Neuronal stem cell (in vitro differentiated cells): Measurements from ENCODE around the gene DNAH17.

Experiments
- DNase-seq: peaks from one replicate; pipeline ENCODE4 v3.0.0-alpha.2; 2013; ENCODE audit warnings: low spot score
- H2AFZ ChIP-seq: one replicate; pipeline ENCODE4 v1.6.1; 2013; ENCODE audit warnings: mild to moderate bottlenecking, low read length, inconsistent platforms
- H2AK5ac ChIP-seq: 2 replicates; pipeline ENCODE4 v1.6.1; 2013; ENCODE audit warnings: low read depth, mild to moderate bottlenecking, inconsistent platforms, low read length, moderate library complexity, mixed read lengths
- H2BK120ac ChIP-seq: 2 replicates; pipeline ENCODE4 v1.6.1; 2013; ENCODE audit warnings: low read depth, mild to moderate bottlenecking, inconsistent platforms, low read length, moderate library complexity, mixed read lengths
- H2BK12ac ChIP-seq: one replicate; pipeline ENCODE4 v1.6.1; 2013; ENCODE audit warnings: low read length, inconsistent platforms
- H2BK15ac ChIP-seq: 2 replicates; pipeline ENCODE4 v1.6.1; 2013; ENCODE audit warnings: mild to moderate bottlenecking, low read length, inconsistent platforms, mixed read lengths
- H2BK5ac ChIP-seq: one replicate; pipeline ENCODE4 v1.6.1; 2013; ENCODE audit warnings: inconsistent platforms, mild to moderate bottlenecking, low read length, moderate library complexity
- H3K14ac ChIP-seq: one replicate; pipeline ENCODE4 v1.6.1; 2013; ENCODE audit warnings: low read length, inconsistent platforms
- H3K18ac ChIP-seq: 2 replicates; pipeline ENCODE4 v1.6.1; 2013; ENCODE audit warnings: low read length, inconsistent platforms
- H3K23ac ChIP-seq: 2 replicates; pipeline ENCODE4 v1.6.1; 2013; ENCODE audit warnings: low read depth, mild to moderate bottlenecking, mixed read lengths, low read length, inconsistent platforms; ENCODE audit not compliant: poor library complexity
- H3K27ac ChIP-seq: replicated peaks from 3 replicates; pipeline ENCODE4 v1.5.1; 2013; ENCODE audit warnings: low read length, inconsistent platforms
- H3K27me3 ChIP-seq, 3 experiments: 2 replicates each; pipeline ENCODE4 v1.6.1; 2013; ENCODE audit warnings: low read length in 3 of 3, mild to moderate bottlenecking in 2 of 3, inconsistent platforms in 1 of 3, low read depth in 1 of 3, mixed read lengths in 1 of 3, moderate library complexity in 1 of 3; ENCODE audit not compliant: control insufficient read depth in 3 of 3, insufficient read depth in 3 of 3
- H3K36me3 ChIP-seq, 2 donors: replicated peaks in 1 of 2; 2 replicates each; pipeline ENCODE4 v1.6.1; 2013; ENCODE audit warnings: low read length in 2 of 2; ENCODE audit not compliant: control insufficient read depth in 2 of 2, insufficient read depth in 2 of 2
- H3K4ac ChIP-seq: 2 replicates; pipeline ENCODE4 v1.6.1; 2013; ENCODE audit warnings: inconsistent platforms, mild to moderate bottlenecking, low read length, moderate library complexity
- H3K4me1 ChIP-seq, 2 donors: 1 replicate in 1 of 2; 2 replicates in 1 of 2; pipeline ENCODE4 v1.6.1; 2013; ENCODE audit warnings: low read length in 2 of 2, low read depth in 1 of 2; ENCODE audit not compliant: control insufficient read depth in 2 of 2, insufficient read depth in 1 of 2
- H3K4me2 ChIP-seq: one replicate; pipeline ENCODE4 v1.6.1; 2013; ENCODE audit warnings: mild to moderate bottlenecking, low read length, inconsistent platforms; ENCODE audit not compliant: insufficient read depth, poor library complexity, severe bottlenecking
- H3K4me3 ChIP-seq, 2 donors: 2 replicates each; pipeline ENCODE4 v1.5.1; 2013; ENCODE audit warnings: low read length in 2 of 2, mild to moderate bottlenecking in 2 of 2, inconsistent platforms in 1 of 2, moderate library complexity in 1 of 2
- H3K79me1 ChIP-seq: one replicate; pipeline ENCODE4 v1.6.1; 2013; ENCODE audit warnings: low read depth, mild to moderate bottlenecking, inconsistent platforms, low read length, moderate library complexity
- H3K9ac ChIP-seq: one replicate; pipeline ENCODE4 v1.6.1; 2013; ENCODE audit warnings: mild to moderate bottlenecking, low read depth, low read length, inconsistent platforms; ENCODE audit not compliant: poor library complexity
- H3K9me3 ChIP-seq, 2 donors: replicated peaks in 1 of 2; 2 replicates each; pipeline versions ENCODE3 to v1.6.1; 2013; ENCODE audit warnings: low read length in 2 of 2, mild to moderate bottlenecking in 2 of 2, inconsistent platforms in 1 of 2, low read depth in 1 of 2, mixed read lengths in 1 of 2, moderate library complexity in 1 of 2; ENCODE audit not compliant: control insufficient read depth in 2 of 2, insufficient read depth in 1 of 2
- H4K8ac ChIP-seq: one replicate; pipeline ENCODE4 v1.6.1; 2013; ENCODE audit warnings: low read depth, mild to moderate bottlenecking, inconsistent platforms, low read length, moderate library complexity
- H4K91ac ChIP-seq: one replicate; pipeline ENCODE4 v1.6.1; 2013; ENCODE audit warnings: low read length, low read depth, mild to moderate bottlenecking, inconsistent platforms; ENCODE audit not compliant: poor library complexity
- WGBS, 2 donors: extraction: QIAGEN DNeasy Blood & Tissue Kit; methylation state at CpG; one replicate each; pipeline ENCODE4 v1.1.7; 2013; ENCODE audit warnings: missing lambda C conversion rate in 2 of 2, mixed read lengths in 1 of 2; ENCODE audit not compliant: insufficient read length in 2 of 2, insufficient replicate concordance in 1 of 2; ENCODE audit errors: extremely low coverage in 2 of 2; 5-methylcytosine and 5-hydroxymethylcytosine counted together

The DNAH17 gene

DNA sequence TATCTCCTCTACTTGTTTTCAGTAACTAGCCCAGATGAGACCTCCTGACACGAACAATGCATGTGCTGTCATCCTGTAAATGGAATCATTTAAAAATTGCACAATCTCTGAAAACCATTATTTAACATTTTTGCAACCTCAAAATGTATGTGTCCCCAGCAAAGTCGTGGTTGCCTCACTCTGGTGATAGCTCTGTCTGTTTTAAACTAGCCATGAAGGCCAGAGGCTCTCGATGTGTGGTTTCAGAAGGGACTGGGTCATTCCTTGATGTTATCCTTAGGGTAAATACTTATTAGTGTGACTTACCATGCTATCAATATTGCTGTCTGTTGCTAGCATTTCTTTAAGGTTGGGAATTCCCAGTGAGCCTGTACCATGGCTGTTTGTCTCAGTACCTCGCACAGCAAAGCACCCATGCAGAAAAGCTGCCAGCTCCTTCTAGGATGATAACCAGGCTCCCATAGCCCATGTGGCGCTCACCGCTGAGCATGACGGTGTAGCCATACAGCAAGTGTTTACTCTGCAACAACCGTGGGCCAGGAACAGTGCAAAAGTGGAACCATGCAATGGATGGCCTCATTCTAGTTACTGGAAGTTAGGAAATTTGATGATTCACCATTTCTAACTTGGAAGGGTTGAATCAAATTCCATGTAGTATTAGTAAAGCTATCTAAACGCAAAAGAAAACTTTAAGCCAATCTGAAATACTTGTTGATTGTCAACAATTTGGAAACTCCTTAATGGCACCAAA, 201.6 kb downstream of the DNAH17 start:
- Histone ChIP-seq H3K23ac (no peak overlapping the region), H3K18ac (peak overlapping the region; percentile 90), H2BK12ac (peak overlapping the region; percentile 51), H3K9me3 (no peaks in the 10 kb centered on the region), H4K8ac (no peak overlapping the region), H2BK15ac (peak overlapping the region; percentile 18), H3K4me2 (peak overlapping the region; percentile 14), H3K27me3 (no peaks in the 10 kb centered on the region), H3K4me1 (peaks cover 27 to 43% of the 10 kb centered on the region in 2 donors), H2AFZ (peak overlapping the region; percentile 81), H2BK120ac (no peak overlapping the region), H3K4ac (no peak overlapping the region), H3K27ac (peak overlapping the region; percentile 97), H4K91ac (peak overlapping the region; percentile 47), H3K79me1 (peaks cover 5% of the 10 kb centered on the region), H3K36me3 (peaks cover 0 to 8% of the 10 kb centered on the region in 2 donors), H3K14ac (no peak overlapping the region), H3K4me3 (peak overlapping the region in 1 of 2 donors; percentile 56), H2AK5ac (peak overlapping the region; percentile 41), H2BK5ac (no peak overlapping the region), H3K9ac (no peak overlapping the region)
- WGBS, 2 donors, result no CpG with 5 or more reads among the region's 9 CpGs
- DNase-seq, result no peak

DNA sequence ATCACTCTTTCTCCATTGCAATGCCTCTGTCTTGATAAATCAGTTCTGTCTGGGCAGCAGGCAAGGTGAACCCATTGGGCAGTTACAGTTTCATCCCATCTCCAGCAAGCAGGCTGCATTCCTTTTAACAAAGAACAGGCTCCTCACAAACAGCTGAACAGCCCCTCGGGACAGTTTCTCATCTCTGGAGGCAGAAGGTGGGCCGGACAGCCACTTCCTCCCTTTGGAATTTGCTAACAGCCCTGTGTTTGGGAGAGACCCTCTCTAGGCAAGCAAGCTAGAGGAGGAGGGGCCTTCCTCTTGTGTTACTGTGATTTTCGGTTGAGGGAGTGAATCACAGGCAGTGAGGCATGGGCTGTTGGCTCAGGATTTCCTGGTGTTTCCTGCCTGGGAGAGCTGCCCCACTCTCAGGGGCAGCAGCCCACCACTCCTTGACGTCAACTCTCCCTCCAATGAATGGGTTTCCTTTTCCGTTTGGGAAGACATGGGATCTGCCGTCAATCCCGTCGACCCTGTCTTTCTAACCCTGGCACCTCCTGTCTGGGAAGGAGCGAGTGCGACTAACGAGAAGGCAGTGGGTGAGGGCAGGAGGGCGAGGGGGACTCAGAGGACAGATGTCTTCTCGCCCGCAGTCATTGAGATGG, 202.4 kb downstream of the DNAH17 start:
- no CpG with 5 or more reads among the region's 14 CpGs for WGBS, 2 donors
- peak; percentile 75 for DNase-seq

DNA sequence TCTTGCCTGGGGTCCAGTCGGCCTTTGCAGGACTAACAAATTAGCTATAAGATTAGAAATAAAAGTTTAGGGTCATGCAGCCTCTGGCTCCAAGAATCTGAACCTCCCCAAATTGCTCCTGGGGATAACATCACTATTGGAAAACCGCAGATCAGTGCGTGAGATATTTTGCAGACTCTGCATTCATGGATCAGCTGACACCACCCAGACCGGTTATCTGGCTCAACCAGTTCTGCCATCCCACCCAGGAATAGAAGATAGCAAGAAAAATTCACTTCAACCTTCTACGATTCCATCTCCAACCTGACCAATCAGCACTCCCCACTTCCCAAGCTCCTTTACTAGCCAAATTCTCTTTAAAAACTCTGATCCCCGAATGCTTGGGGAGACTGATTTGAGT, 203.0 kb downstream of the DNAH17 start:
- Histone ChIP-seq H4K8ac (no peak overlapping the region), H3K9me3 (no peaks in the 10 kb centered on the region), H3K36me3 (no peaks in the 10 kb centered on the region), H3K23ac (no peak overlapping the region), H2BK12ac (no peak overlapping the region), H3K79me1 (peaks cover 5% of the 10 kb centered on the region), H2BK5ac (no peak overlapping the region), H2AK5ac (no peak overlapping the region), H2AFZ (peak overlapping the region; percentile 81), H2BK15ac (no peak overlapping the region), H3K27me3 (no peaks in the 10 kb centered on the region), H2BK120ac (no peak overlapping the region), H3K18ac (peak overlapping the region; percentile 54), H3K4me3 (no peak overlapping the region), H3K4ac (no peak overlapping the region), H3K27ac (peak overlapping the region; percentile 97), H3K4me1 (peaks cover 35 to 46% of the 10 kb centered on the region in 2 donors), H3K9ac (no peak overlapping the region), H3K14ac (no peak overlapping the region), H4K91ac (no peak overlapping the region), H3K4me2 (no peak overlapping the region)
- WGBS, 2 donors, result no CpG with 5 or more reads among the region's 6 CpGs
- no peak for DNase-seq

More for the DNA sequence above, 202.4 kb downstream of the DNAH17 start:
- Histone ChIP-seq H3K14ac (no peak overlapping the region), H2BK5ac (no peak overlapping the region), H2AK5ac (peak overlapping the region; percentile 44), H3K18ac (peak overlapping the region; percentile 93), H3K27ac (peak overlapping the region; percentile 97), H3K4me1 (peaks cover 32 to 44% of the 10 kb centered on the region in 2 donors), H2AFZ (peak overlapping the region; percentile 81), H4K91ac (peak overlapping the region; percentile 73), H3K23ac (no peak overlapping the region), H3K4me3 (no peak overlapping the region), H3K4me2 (peak overlapping the region; percentile 14), H2BK15ac (no peak overlapping the region), H3K79me1 (peaks cover 5% of the 10 kb centered on the region), H3K4ac (peak overlapping the region; percentile 7), H3K9me3 (no peaks in the 10 kb centered on the region), H4K8ac (peak overlapping the region; percentile 5), H2BK12ac (peak overlapping the region; percentile 18), H3K27me3 (no peaks in the 10 kb centered on the region), H2BK120ac (no peak overlapping the region), H3K36me3 (peaks cover 0 to under 1% of the 10 kb centered on the region in 2 donors), H3K9ac (peak overlapping the region; percentile 73)
